C4-2B (cell line): ENCODE data around the gene FAM81B.

Experiments
- CTCF ChIP-seq: fragments of 450-650 bp; conservative IDR thresholded peaks from 2 replicates; pipeline ENCODE4 v1.5.1; 2017; ENCODE audit warnings: mild to moderate bottlenecking
- ZFX ChIP-seq: fragments of 450-650 bp; IDR thresholded peaks from 2 replicates; pipeline ENCODE4 v1.6.1; 2017

DNA sequence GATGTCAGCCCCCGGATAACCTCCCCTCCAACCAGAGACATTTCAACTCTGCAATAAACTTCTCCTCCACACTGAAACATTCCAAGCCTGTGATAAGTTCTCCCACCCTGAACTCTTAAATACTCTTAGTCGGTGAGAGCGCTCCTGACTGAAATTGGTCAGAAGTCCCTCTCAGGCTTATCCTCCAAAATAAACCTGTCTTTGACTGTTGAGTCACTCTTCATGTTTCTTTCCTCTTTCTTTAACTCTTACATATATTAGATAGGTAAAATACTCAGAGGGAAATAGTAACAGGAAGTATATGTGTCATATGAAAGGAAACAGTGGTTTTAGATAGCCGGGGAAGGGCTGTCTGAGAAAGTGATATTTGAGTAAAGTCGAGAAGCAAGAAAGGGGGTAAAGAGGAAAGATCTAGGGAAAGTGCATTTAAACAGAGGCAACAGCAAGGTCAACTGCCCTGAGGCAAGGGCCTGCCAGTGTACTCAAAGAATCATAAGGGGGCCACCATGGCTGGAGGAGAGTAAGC is 11.0 kb upstream of the FAM81B start:
- no peak for TF ChIP-seq CTCF
- TF ChIP-seq ZFX = no peak
